HCT116 (cell line): ENCODE measurements around the gene GGPS1. TPM values are rescaled to one million over a fixed set of nuclear protein-coding genes. Genes with fewer than 3 reads are reported as not detected.
A peak's percentile ranks its signal among the peaks of the same experiment; 100 is the strongest.

Source experiments
- ATAC-seq: fragments of 200-7000 bp; cut with Tn5 transposase; 2 replicates; pipeline ENCODE4 v1.9.1; 2020; ENCODE audit warnings: mild to moderate bottlenecking, moderate library complexity
- BruUV-seq: library from RNA; stranded (reverse); fragments of 400-500 nt; replicated peaks from 2 replicates; lab custom pipeline; 2021; lab: Mats Ljungman, UMichigan
- CTCF ChIA-PET: fragments of 300-600 bp; sonication (Branson Sonifier 250); formaldehyde crosslinking; loops from one replicate; lab custom pipeline; 2021; ENCODE audit warnings: antibody characterized with exemption; lab: Charles Lee
- POLR2A ChIA-PET: fragments of 300-600, 350-600 bp; sonication (Branson Sonifier 250); formaldehyde crosslinking; loops from one replicate; lab custom pipeline; 2021; ENCODE audit warnings: antibody characterized with exemption; lab: Charles Lee
- RAD21 ChIA-PET, 2 experiments: fragments of 300-600 bp; sonication (Branson Sonifier 250); formaldehyde crosslinking; loops; one replicate each; lab custom pipeline; 2023; ENCODE audit warnings: low total read pairs in 2 of 2; ENCODE audit not compliant: uncharacterized antibody in 2 of 2, unreplicated experiment in 2 of 2, low non-redundant PET in 1 of 2; lab: Charles Lee
- DNase-seq: peaks from one replicate; pipeline ENCODE4 v3.0.0-alpha.2; 2010; ENCODE audit warnings: low read depth, low spot score
- H2AFZ ChIP-seq: fragments of 200-600 bp; shearing (Covaris generic), sonication (generic); 2 replicates; pipeline ENCODE4 v1.6.1; 2017; ENCODE audit warnings: low read depth, mixed run types, mixed read lengths, antibody characterized with exemption, low read length; ENCODE audit not compliant: poor library complexity, severe bottlenecking
- H3K27ac ChIP-seq: 2 replicates; pipeline ENCODE4 v1.5.1; 2012; ENCODE audit warnings: low read depth, low read length
- H3K27me3 ChIP-seq: fragments of 200-600 bp; sonication (generic); 2 replicates; pipeline ENCODE4 v1.6.1; 2016; ENCODE audit warnings: mixed run types, low read length, mixed read lengths; ENCODE audit not compliant: insufficient read depth
- H3K36me3 ChIP-seq, 2 experiments: fragments of 200-500 bp in 1 of 2; fragments of 200-600 bp in 1 of 2; sonication (Bioruptor generic) in 1 of 2; sonication (generic) in 1 of 2; 2 replicates each; pipeline versions ENCODE4 v1.5.1 to v1.6.1; 2014 to 2016; ENCODE audit warnings: low read length in 2 of 2, inconsistent platforms in 1 of 2, mixed read lengths in 1 of 2, mixed run types in 1 of 2; ENCODE audit not compliant: insufficient read depth in 2 of 2, control insufficient read depth in 1 of 2
- H3K4me1 ChIP-seq, 2 experiments: fragments of 200-600 bp in 1 of 2; sonication (generic) in 1 of 2; 2 replicates each; pipeline versions ENCODE4 v1.5.1 to v1.6.1; 2012 to 2017; ENCODE audit warnings: low read length in 2 of 2, inconsistent platforms in 1 of 2, mild to moderate bottlenecking in 1 of 2, mixed read lengths in 1 of 2, mixed run types in 1 of 2, moderate library complexity in 1 of 2; ENCODE audit not compliant: insufficient read depth in 2 of 2, control insufficient read depth in 1 of 2
- H3K4me2 ChIP-seq: fragments of 200-600 bp; sonication (generic); 2 replicates; pipeline ENCODE4 v1.6.1; 2017; ENCODE audit warnings: mixed run types, low read length, mixed read lengths
- H3K4me3 ChIP-seq, 2 experiments: fragments of 200-600 bp in 1 of 2; sonication (generic) in 1 of 2; replicated peaks in 1 of 2; 2 replicates each; pipeline ENCODE4 v1.5.1; 2011 to 2016; ENCODE audit warnings: low read length in 2 of 2, control low read depth in 1 of 2, low read depth in 1 of 2, mild to moderate bottlenecking in 1 of 2, mixed read lengths in 1 of 2, mixed run types in 1 of 2
- H3K79me2 ChIP-seq: fragments of 200-600 bp; sonication (generic); 2 replicates; pipeline ENCODE4 v1.6.1; 2017; ENCODE audit warnings: mild to moderate bottlenecking, mixed run types, low read length, moderate library complexity, mixed read lengths; ENCODE audit not compliant: insufficient read depth
- H3K9ac ChIP-seq: fragments of 200-600 bp; sonication (generic); 2 replicates; pipeline ENCODE4 v1.6.1; 2016; ENCODE audit warnings: low read length, mixed read lengths
- H3K9me2 ChIP-seq: fragments of 200-600 bp; sonication (generic), shearing (Covaris generic); 2 replicates; pipeline ENCODE4 v1.6.1; 2017; ENCODE audit warnings: mixed run types, mild to moderate bottlenecking, moderate library complexity; ENCODE audit not compliant: insufficient read depth
- H3K9me3 ChIP-seq, 2 experiments: fragments of 200-500 bp in 1 of 2; fragments of 200-600 bp in 1 of 2; sonication (Bioruptor generic) in 1 of 2; sonication (generic) in 1 of 2; 2 replicates each; pipeline ENCODE4 v1.6.1; 2014 to 2017; ENCODE audit warnings: low read length in 2 of 2, mixed read lengths in 2 of 2, inconsistent platforms in 1 of 2, low read depth in 1 of 2, mild to moderate bottlenecking in 1 of 2, mixed run types in 1 of 2, moderate library complexity in 1 of 2; ENCODE audit not compliant: control insufficient read depth in 1 of 2, insufficient read depth in 1 of 2
- H4K20me1 ChIP-seq: fragments of 200-600 bp; sonication (generic), shearing (Covaris generic); 2 replicates; pipeline ENCODE4 v1.6.1; 2017; ENCODE audit warnings: mixed run types, mild to moderate bottlenecking, moderate library complexity; ENCODE audit not compliant: insufficient read depth
- ATF3 ChIP-seq: IDR thresholded peaks from 2 replicates; pipeline ENCODE4 v1.6.1; 2012
- CBX3 ChIP-seq: IDR thresholded peaks from 2 replicates; pipeline ENCODE4 v1.6.1; 2012; ENCODE audit warnings: low read depth
- EGR1 ChIP-seq: IDR thresholded peaks from 2 replicates; pipeline ENCODE4 v1.6.1; 2012; ENCODE audit warnings: low read depth
- ELF1 ChIP-seq: IDR thresholded peaks from 2 replicates; pipeline ENCODE4 v1.6.1; 2012; ENCODE audit warnings: low read depth, borderline replicate concordance
- EZH2 ChIP-seq: fragments of 200-600 bp; sonication (generic); IDR thresholded peaks from 2 replicates; pipeline ENCODE4 v1.6.1; 2017; ENCODE audit warnings: antibody characterized with exemption, mixed run types
- EZH2phosphoT487 ChIP-seq: fragments of 200-600 bp; IDR thresholded peaks from 2 replicates; pipeline ENCODE4 v1.6.1; 2018; ENCODE audit warnings: antibody characterized with exemption, borderline replicate concordance
- MAX ChIP-seq: IDR thresholded peaks from 2 replicates; pipeline ENCODE4 v1.6.1; 2012
- POLR2A ChIP-seq: IDR thresholded peaks from 2 replicates; pipeline ENCODE4 v1.7.0; 2011; ENCODE audit warnings: borderline replicate concordance; ENCODE audit not compliant: insufficient read depth, insufficient read length; ENCODE audit errors: extremely low read depth
- RAD21 ChIP-seq: IDR thresholded peaks from 2 replicates; pipeline ENCODE4 v1.6.1; 2012; ENCODE audit warnings: low read depth, mild to moderate bottlenecking
- SP1 ChIP-seq: IDR thresholded peaks from 2 replicates; pipeline ENCODE4 v1.6.1; 2012; ENCODE audit warnings: low read depth
- SRF ChIP-seq: IDR thresholded peaks from 2 replicates; pipeline ENCODE4 v1.6.1; 2012; ENCODE audit warnings: low read depth
- TCF7L2 ChIP-seq: IDR thresholded peaks from 2 replicates; pipeline ENCODE4 v1.7.0; 2011; ENCODE audit warnings: borderline replicate concordance, inconsistent platforms; ENCODE audit not compliant: insufficient read depth, insufficient read length; ENCODE audit errors: extremely low read depth
- YY1 ChIP-seq: IDR thresholded peaks from 2 replicates; pipeline ENCODE4 v1.6.1; 2011; ENCODE audit warnings: low read length, low read depth, moderate library complexity, mild to moderate bottlenecking; ENCODE audit not compliant: insufficient replicate concordance; ENCODE audit errors: extremely low read depth
- ZFX ChIP-seq: fragments of 450-650 bp; IDR thresholded peaks from 2 replicates; pipeline ENCODE4 v1.6.1; 2017
- ZNF274 ChIP-seq: fragments of 200-500 bp; sonication (Bioruptor generic); IDR thresholded peaks from 2 replicates; pipeline ENCODE4 v1.6.1; 2014; ENCODE audit warnings: mild to moderate bottlenecking, low read depth, low read length, inconsistent platforms
- intact Hi-C: fragments of 100-400 bp; cut with micrococcal nuclease; formaldehyde crosslinking; loops from 2 replicates; pipeline ENCODE4 v1.10.0; 2022
- total RNA-seq: library from RNA; stranded (reverse); gene quantifications from one replicate; pipeline ENCODE4 v1.2.1, GENCODE V29; 2021; ENCODE audit not compliant: unreplicated experiment
- TF ChIP-seq, protein P1 (sequence below), 3 experiments: fragments of 200-600 bp in 1 of 3; sonication (generic) in 1 of 3; IDR thresholded peaks in 2 of 3; conservative IDR thresholded peaks in 1 of 3; 2 replicates each; pipeline ENCODE4 v1.5.1; 2012 to 2017; ENCODE audit warnings: low read depth in 2 of 3, low read length in 2 of 3, antibody characterized with exemption in 1 of 3, borderline replicate concordance in 1 of 3, control low read depth in 1 of 3, mild to moderate bottlenecking in 1 of 3, mixed read lengths in 1 of 3, mixed run types in 1 of 3, moderate library complexity in 1 of 3; ENCODE audit not compliant: insufficient read depth in 1 of 3

The GGPS1 gene
- total RNA-seq, 1 experiment from 2014 or later = 30.6 TPM

DNA sequence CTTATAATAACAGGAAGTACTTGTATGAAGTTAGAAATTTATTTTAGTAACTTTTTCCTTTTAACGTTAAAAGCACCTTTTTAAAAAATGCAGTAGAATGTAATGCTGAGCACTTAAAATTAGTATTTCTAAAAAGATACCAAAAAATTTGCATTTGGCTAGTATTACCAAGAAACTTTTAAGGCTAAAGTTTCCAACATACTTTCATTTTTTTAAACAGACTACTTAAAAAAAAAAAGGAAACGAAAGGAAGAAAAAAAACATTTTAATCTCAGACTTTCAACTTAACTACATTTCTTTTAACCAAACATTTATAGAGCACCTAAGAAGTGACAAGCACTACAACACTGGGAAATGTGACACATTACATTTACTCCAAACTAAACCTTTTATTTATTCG is 3.2 kb upstream of the GGPS1 start:
- H3K79me2 ChIP-seq = peaks cover 91% of the 10 kb centered on the region
- TF ChIP-seq EGR1 (no peak), CBX3 (no peak), SP1 (no peak), ELF1 (no peak), TCF7L2 (no peak), ZFX (no peak), EZH2phosphoT487 (no peak)
- CTCF ChIA-PET = interaction anchor here (0.6 kb wide), 1 partner anchor 17 kb away, joined by 7 read pairs; no protein-coding TSS in a partner anchor
- no peaks in the 10 kb centered on the region for H3K27me3 ChIP-seq
- no peaks in the 10 kb centered on the region for H3K9me2 ChIP-seq
- RAD21 ChIA-PET = no interaction called here
- no peaks in the 10 kb centered on the region for H4K20me1 ChIP-seq
- ATAC-seq (no peak), DNase-seq (no peak)
- no peak overlapping the region for H3K4me3 ChIP-seq
- no peak overlapping the region for H3K9ac ChIP-seq
- BruUV-seq = no TSS peak
- POLR2A ChIA-PET = interaction anchor here (0.5 kb wide), 1 partner anchor 991 kb away, joined by 4 read pairs; no protein-coding TSS in a partner anchor
- 0 out of 4 replicates have a peak, but pooled peaks cover 2% of the 10 kb centered on the region in 2 experiments for H3K36me3 ChIP-seq
- no peaks in the 10 kb centered on the region for H3K9me3 ChIP-seq
- no peak overlapping the region for H3K27ac ChIP-seq
- H2AFZ ChIP-seq = no peak overlapping the region
- intact Hi-C loops = loop anchor here (5.0 kb wide), 1 partner anchor 73 kb away; no protein-coding TSS in a partner anchor
- no peak overlapping the region for H3K4me2 ChIP-seq
- H3K4me1 ChIP-seq = peaks cover 0 to 15% of the 10 kb centered on the region in 2 experiments; a peak in 2 of 4 replicates

DNA sequence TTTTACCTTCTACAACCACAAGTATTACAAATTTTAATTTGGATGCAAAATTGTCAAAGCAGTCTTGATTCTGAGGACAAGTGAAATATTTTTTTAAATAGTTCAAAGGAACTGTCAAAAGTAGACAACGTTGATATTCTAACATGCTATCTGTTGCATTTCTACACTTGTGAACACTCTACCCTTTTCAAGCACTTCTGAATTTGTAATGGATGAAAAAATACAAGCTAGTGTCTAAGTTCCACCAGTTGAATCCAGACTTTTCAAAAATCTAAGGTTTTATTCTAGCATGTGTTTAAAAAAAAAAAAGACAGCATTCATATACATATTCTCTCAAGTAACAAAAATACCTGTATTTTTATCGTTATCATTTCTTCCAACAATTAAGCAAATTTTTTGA is 2.5 kb upstream of the GGPS1 start:
- H2AFZ ChIP-seq = no peak overlapping the region
- ATAC-seq = no peak
- no peaks in the 10 kb centered on the region for H3K36me3 ChIP-seq
- DNase-seq = no peak
- H3K79me2 ChIP-seq = peaks cover 91% of the 10 kb centered on the region
- H3K9me3 ChIP-seq = no peaks in the 10 kb centered on the region
- intact Hi-C loops = loop anchor here (5.0 kb wide), 1 partner anchor 74 kb away; no protein-coding TSS in a partner anchor
- POLR2A ChIA-PET = no interaction called here
- H3K4me3 ChIP-seq = peak overlapping the region; percentile 95 to 99; a peak in 3 of 4 replicates
- no peaks in the 10 kb centered on the region for H4K20me1 ChIP-seq
- CTCF ChIA-PET = no interaction called here
- peak overlapping the region; percentile 92 for H3K4me2 ChIP-seq
- RAD21 ChIA-PET = no interaction called here
- H3K27ac ChIP-seq = no peak overlapping the region
- H3K27me3 ChIP-seq = no peaks in the 10 kb centered on the region
- H3K9me2 ChIP-seq = no peaks in the 10 kb centered on the region
- BruUV-seq = no TSS peak
- peak overlapping the region; percentile 89 for H3K9ac ChIP-seq
- H3K4me1 ChIP-seq = peaks cover 3 to 21% of the 10 kb centered on the region in 2 experiments; a peak in 3 of 4 replicates
- TF ChIP-seq TCF7L2 (no peak), EZH2phosphoT487 (no peak), YY1 (no peak), ZFX (no peak), ZNF274 (no peak), ELF1 (no peak), POLR2A (no peak), MAX (no peak), ATF3 (no peak), EZH2 (no peak), RAD21 (no peak), SRF (no peak)
- TF ChIP-seq, protein P1, sequence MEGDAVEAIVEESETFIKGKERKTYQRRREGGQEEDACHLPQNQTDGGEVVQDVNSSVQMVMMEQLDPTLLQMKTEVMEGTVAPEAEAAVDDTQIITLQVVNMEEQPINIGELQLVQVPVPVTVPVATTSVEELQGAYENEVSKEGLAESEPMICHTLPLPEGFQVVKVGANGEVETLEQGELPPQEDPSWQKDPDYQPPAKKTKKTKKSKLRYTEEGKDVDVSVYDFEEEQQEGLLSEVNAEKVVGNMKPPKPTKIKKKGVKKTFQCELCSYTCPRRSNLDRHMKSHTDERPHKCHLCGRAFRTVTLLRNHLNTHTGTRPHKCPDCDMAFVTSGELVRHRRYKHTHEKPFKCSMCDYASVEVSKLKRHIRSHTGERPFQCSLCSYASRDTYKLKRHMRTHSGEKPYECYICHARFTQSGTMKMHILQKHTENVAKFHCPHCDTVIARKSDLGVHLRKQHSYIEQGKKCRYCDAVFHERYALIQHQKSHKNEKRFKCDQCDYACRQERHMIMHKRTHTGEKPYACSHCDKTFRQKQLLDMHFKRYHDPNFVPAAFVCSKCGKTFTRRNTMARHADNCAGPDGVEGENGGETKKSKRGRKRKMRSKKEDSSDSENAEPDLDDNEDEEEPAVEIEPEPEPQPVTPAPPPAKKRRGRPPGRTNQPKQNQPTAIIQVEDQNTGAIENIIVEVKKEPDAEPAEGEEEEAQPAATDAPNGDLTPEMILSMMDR (IDR thresholded peaks at IDR 0.05 in 2 of 3, conservative IDR thresholded peaks at IDR 0.05 in 1 of 3; ENCODE audit: borderline replicate concordance in 1 of 3, insufficient read depth in 1 of 3, low read depth in 2 of 3, low read length in 2 of 3) = no peak
